Smooth muscle cell (in vitro differentiated cells): ENCODE data around the gene C9orf50. TPM values are rescaled to one million over a fixed set of nuclear protein-coding genes. Genes with fewer than 3 reads are reported as not detected.

Experiments used
- DNase-seq: peaks from one replicate; lab custom pipeline; 2025; ENCODE audit not compliant: unreplicated experiment; lab: John Stamatoyannopoulos, UW
- H2AFZ ChIP-seq: fragments of 200-600 bp; sonication (generic); 2 replicates; pipeline ENCODE4 v1.6.0; 2016; ENCODE audit warnings: antibody characterized with exemption, low read depth, mild to moderate bottlenecking
- H3F3A ChIP-seq: fragments of 200-600 bp; sonication (generic); 2 replicates; pipeline ENCODE4 v1.6.0; 2017; ENCODE audit warnings: antibody characterized with exemption, low read depth
- H3K27ac ChIP-seq: fragments of 200-600 bp; sonication (generic); 2 replicates; pipeline ENCODE4 v1.5.1; 2016; ENCODE audit warnings: low read depth, mild to moderate bottlenecking
- H3K27me3 ChIP-seq: fragments of 200-600 bp; sonication (generic); 2 replicates; pipeline ENCODE4 v1.6.1; 2016; ENCODE audit warnings: low read depth, mild to moderate bottlenecking
- H3K36me3 ChIP-seq: fragments of 200-600 bp; sonication (generic); 2 replicates; pipeline ENCODE4 v1.5.1; 2016; ENCODE audit warnings: low read depth
- H3K4me1 ChIP-seq: fragments of 200-600 bp; sonication (generic); 2 replicates; pipeline ENCODE4 v1.5.1; 2016; ENCODE audit warnings: low read depth
- H3K4me2 ChIP-seq: fragments of 200-600 bp; sonication (generic); 2 replicates; pipeline ENCODE4 v1.6.0; 2016; ENCODE audit warnings: mild to moderate bottlenecking
- H3K4me3 ChIP-seq: fragments of 200-600 bp; sonication (generic); 2 replicates; pipeline ENCODE4 v1.5.1; 2016; ENCODE audit warnings: mild to moderate bottlenecking
- H3K79me2 ChIP-seq: fragments of 200-600 bp; sonication (generic); 2 replicates; pipeline ENCODE4 v1.6.0; 2016; ENCODE audit warnings: low read depth, mild to moderate bottlenecking
- H3K9ac ChIP-seq: fragments of 200-600 bp; sonication (generic); 2 replicates; pipeline ENCODE4 v1.6.0; 2016; ENCODE audit warnings: low read depth
- H3K9me3 ChIP-seq: fragments of 200-600 bp; sonication (generic); replicated peaks from 2 replicates; pipeline ENCODE4 v1.5.1; 2016; ENCODE audit warnings: low read depth
- H4K20me1 ChIP-seq: fragments of 200-600 bp; sonication (generic); 2 replicates; pipeline ENCODE4 v1.6.0; 2016; ENCODE audit warnings: low read depth
- WGBS: methylation state at CpG from one replicate; pipeline ENCODE4 v1.1.7; 2016; ENCODE audit warnings: low lambda C conversion rate; 5-methylcytosine and 5-hydroxymethylcytosine counted together
- polyA plus RNA-seq: library from polyadenylated mRNA; unstranded; fragments of >200 nt; fragmentation: Nextera tagmentation; extraction: Ambion mirVana; gene quantifications from 2 replicates; pipeline ENCODE4 v1.2.1, GENCODE V29; 2016
- total RNA-seq: library from RNA; depleted of rRNA; stranded (reverse); fragments of >200 nt; gene quantifications from 2 replicates; pipeline ENCODE4 v1.2.3, GENCODE V29; 2014
- TF ChIP-seq, protein P1 (sequence below): fragments of 200-600 bp; sonication (generic); IDR thresholded peaks from 2 replicates; pipeline ENCODE4 v1.5.1; 2017; ENCODE audit warnings: borderline replicate concordance, mild to moderate bottlenecking, antibody characterized with exemption; ENCODE audit not compliant: insufficient read depth, poor library complexity, severe bottlenecking

C9orf50 gene
- total and polyA plus RNA-seq, 2 experiments from 2014 or later: 0.59 TPM; not detected in 1

DNA sequence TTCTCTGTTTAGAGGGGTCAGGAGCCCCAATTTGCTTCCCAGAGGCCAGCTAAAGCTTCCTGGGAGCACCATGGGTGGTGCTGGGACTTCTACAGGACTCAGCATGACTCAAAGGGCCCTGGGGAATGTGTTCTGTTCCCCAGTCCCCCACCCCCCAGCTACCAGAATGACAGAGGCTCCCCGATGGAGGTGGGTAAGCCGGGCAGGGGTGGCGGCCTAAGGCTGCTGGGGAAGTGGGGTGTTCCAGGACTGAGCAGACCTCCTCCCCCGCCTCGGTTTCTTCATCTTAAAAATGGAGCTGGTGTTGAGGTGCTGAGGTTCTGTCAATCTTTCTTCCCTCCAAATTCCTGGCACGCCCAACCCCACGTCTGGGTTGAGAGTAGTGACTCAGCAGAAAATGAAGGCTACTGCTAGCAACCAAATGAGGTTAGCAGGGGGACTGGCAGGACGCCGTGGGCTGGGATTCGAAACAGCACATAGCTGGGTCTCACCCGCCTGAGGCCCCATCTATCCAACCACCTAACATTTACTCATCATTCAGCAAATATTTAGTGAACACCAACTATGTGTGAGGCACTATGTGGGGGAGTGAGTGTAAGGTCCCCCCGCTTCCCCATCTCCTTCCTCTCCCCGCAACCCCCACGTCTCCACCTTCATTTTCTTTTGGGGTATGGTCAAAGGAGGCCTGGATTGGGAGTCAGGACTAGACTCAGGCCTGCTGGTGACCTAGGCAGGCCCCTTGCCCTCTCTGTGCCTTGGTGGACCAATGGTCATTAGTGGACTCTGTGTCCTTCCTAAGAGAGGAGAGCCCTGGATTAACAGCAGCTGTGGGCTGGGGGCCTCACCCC is 50.2 kb downstream of the C9orf50 start:
- Histone ChIP-seq H3K27me3 (no peaks in the 10 kb centered on the region), H3K9me3 (no peaks in the 10 kb centered on the region), H3K79me2 (no peaks in the 10 kb centered on the region), H3K4me1 (peaks cover 17% of the 10 kb centered on the region), H2AFZ (no peak overlapping the region), H3K4me3 (no peak overlapping the region), H3F3A (peaks cover 18% of the 10 kb centered on the region), H3K4me2 (peak overlapping the region; percentile 68), H3K9ac (peak overlapping the region; percentile 74), H3K27ac (peak overlapping the region; percentile 90), H3K36me3 (no peaks in the 10 kb centered on the region), H4K20me1 (no peaks in the 10 kb centered on the region)
- DNase-seq: no peak
- TF ChIP-seq, protein P1, sequence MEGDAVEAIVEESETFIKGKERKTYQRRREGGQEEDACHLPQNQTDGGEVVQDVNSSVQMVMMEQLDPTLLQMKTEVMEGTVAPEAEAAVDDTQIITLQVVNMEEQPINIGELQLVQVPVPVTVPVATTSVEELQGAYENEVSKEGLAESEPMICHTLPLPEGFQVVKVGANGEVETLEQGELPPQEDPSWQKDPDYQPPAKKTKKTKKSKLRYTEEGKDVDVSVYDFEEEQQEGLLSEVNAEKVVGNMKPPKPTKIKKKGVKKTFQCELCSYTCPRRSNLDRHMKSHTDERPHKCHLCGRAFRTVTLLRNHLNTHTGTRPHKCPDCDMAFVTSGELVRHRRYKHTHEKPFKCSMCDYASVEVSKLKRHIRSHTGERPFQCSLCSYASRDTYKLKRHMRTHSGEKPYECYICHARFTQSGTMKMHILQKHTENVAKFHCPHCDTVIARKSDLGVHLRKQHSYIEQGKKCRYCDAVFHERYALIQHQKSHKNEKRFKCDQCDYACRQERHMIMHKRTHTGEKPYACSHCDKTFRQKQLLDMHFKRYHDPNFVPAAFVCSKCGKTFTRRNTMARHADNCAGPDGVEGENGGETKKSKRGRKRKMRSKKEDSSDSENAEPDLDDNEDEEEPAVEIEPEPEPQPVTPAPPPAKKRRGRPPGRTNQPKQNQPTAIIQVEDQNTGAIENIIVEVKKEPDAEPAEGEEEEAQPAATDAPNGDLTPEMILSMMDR: no peak
- WGBS: 29% methylated on average over 14 of the region's 14 CpGs

DNA sequence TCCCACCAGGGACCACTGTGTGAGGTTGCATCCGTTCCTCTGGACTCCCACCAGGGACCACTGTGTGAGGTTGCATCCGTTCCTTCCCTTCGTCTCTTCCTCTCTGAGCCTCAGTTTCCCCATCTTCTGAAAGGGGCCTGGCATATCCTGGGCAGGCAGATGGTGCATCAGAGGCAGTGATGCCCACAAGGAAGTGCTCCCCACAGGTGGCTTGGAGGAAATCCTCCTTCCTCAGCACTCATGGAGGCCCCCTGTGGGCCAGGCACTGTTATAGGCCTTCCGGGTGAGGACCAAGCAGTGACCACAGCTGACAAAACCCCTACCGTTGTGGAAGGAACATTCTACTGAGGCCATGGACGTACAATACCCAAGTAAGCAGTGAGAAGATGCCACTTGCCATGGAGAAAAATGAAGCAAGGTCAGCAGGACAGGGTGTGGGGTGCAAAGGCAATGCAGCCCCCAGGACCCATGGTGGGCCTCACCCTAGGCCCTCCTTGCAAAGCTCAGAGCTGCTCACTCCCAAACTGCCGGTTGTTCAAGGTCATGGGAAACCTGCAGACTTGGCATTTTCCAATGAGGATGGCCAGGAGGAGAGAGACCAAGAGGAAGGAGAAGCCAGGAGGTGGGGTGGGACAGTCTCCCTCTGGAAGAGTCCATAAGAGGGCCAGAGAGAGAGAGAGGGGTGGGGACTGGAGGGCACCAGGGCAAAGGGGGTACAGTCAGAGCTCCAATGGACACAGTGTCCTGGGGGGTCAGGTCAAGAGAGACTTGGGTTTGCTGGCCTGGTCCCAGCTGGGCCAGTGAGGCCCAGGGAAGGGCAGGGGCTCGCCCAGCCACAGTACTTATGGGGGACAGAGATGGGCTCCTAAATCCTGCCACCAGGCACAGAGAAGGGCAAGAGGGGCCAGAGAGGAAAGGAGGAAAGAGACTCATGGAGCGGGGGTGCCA is 51.1 kb downstream of the C9orf50 start:
- peaks cover 17% of the 10 kb centered on the region for H3K4me1 ChIP-seq
- WGBS: 65% methylated on average over 7 of the region's 9 CpGs
- no peaks in the 10 kb centered on the region for H3K9me3 ChIP-seq
- H3K36me3 ChIP-seq: no peaks in the 10 kb centered on the region
- no peak overlapping the region for H2AFZ ChIP-seq
- DNase-seq: no peak
- TF ChIP-seq, protein P1: peak; percentile 33
- no peaks in the 10 kb centered on the region for H4K20me1 ChIP-seq
- H3K27me3 ChIP-seq: no peaks in the 10 kb centered on the region
- no peak overlapping the region for H3K4me3 ChIP-seq
- peak overlapping the region; percentile 26 for H3K9ac ChIP-seq
- peak overlapping the region; percentile 90 for H3K27ac ChIP-seq
- no peaks in the 10 kb centered on the region for H3K79me2 ChIP-seq
- H3F3A ChIP-seq: peaks cover 14% of the 10 kb centered on the region
- H3K4me2 ChIP-seq: peak overlapping the region; percentile 84

DNA sequence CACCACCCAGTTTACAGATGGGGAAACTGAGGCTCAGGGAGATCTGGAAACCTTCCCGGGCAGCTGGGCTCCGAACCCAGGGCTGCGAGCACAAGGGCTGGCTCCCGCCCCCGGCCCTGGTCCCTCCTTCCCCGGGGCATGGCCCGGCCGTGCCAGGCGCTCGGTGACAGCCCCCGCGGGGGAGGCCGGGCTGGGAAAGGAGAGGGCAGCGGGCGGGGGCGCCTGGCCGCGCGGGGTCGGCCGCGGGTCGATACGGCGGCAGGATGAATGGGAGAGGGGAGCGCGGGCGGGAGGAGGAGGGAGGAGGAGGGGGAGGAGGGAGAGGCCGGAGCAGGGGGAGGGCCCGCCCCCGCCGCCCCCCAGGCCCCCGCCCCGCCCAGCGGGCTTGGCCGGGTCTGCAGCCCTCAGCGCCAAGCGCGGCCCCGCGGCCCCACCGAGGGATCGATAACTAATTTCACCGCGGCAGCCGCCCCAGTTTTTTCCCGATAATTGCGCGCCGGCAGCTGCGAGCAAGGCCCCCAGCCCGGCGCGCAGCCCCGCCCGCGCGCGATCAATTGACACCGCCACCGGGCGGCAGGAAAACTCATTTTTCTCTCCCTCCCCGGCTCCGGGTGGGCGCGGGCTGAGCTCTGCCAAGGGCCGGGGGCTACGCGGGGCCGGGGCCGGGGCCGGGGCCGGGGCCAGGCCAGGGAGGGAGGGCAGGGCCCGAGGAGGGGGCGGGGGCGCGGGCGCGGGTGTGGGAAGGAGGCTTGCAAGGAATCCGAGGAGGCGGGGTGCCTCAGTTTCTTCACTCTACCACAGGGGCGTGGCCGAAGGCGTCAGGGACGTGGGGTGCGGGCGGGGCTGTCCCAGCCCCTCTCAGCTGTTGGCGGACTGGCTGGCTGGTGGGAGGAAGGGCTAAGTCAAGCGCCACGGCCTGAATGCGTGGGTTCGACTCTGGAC is 52.1 kb downstream of the C9orf50 start:
- Histone ChIP-seq H3F3A (peaks cover 11% of the 10 kb centered on the region), H4K20me1 (no peaks in the 10 kb centered on the region), H3K4me2 (peak overlapping the region; percentile 84), H3K9me3 (no peaks in the 10 kb centered on the region), H3K79me2 (no peaks in the 10 kb centered on the region), H3K4me1 (peaks cover 17% of the 10 kb centered on the region), H3K9ac (no peak overlapping the region), H3K27me3 (no peaks in the 10 kb centered on the region), H3K4me3 (peak overlapping the region; percentile 45), H3K27ac (peak overlapping the region; percentile 90), H2AFZ (peak overlapping the region; percentile 75), H3K36me3 (no peaks in the 10 kb centered on the region)
- DNase-seq: no peak
- TF ChIP-seq, protein P1: no peak
- 5% methylated on average over 38 of the region's 92 CpGs for WGBS
